Suprapubic skin (tissue), 3 donors: ENCODE data around the gene HOXB2.

ENCODE experiments used
- EP300 ChIP-seq: sonication (generic); formaldehyde crosslinking; IDR thresholded peaks from one replicate; pipeline ENCODE4 v1.6.1; 2017; ENCODE audit warnings: antibody characterized with exemption
- POLR2A ChIP-seq, 2 donors: fragments of 450-650 bp; IDR thresholded peaks; one replicate each; pipeline ENCODE4 v1.6.1; 2017; ENCODE audit warnings: antibody characterized with exemption in 2 of 2, mild to moderate bottlenecking in 2 of 2, moderate library complexity in 2 of 2
- TF ChIP-seq, protein P1 (sequence below), 2 donors: fragments of 200-600 bp in 1 of 2; fragments of 450-650 bp in 1 of 2; sonication (generic) in 1 of 2; IDR thresholded peaks; one replicate each; pipeline ENCODE4 v1.5.1; 2016 to 2019; ENCODE audit warnings: antibody characterized with exemption in 2 of 2, mild to moderate bottlenecking in 1 of 2, moderate library complexity in 1 of 2

DNA sequence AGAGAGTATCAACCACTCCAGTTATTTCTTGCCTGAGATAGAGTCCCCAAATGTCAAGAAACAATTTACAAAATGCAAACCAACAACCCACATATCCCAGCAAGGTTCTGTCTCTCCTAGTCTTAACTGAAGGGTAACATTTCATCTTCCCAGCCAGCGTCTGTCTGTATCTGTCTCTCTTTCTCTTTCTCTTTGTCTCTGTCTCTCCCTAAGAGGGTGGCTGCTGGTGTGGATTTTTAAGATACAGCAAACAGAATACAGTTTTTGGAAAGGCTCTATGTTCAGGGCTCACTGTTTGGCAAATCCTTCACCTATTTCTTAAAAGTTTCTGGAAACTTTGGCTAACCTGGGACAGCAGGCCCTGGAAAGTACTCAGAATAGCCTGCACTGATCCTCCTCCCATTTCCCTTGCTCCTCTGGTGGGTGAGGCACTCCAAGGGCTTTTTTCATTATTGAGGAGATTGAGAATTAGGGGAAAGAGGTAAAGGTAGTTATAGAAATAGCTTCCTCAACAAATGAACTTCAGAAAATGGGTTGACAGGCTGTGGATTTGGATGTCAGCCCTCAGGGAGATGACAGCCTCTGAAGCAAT lies 27.0 kb upstream of the HOXB2 start:
- TF ChIP-seq POLR2A (IDR thresholded peaks at IDR 0.05) (no peak), EP300 (no peak)
- TF ChIP-seq, protein P1, sequence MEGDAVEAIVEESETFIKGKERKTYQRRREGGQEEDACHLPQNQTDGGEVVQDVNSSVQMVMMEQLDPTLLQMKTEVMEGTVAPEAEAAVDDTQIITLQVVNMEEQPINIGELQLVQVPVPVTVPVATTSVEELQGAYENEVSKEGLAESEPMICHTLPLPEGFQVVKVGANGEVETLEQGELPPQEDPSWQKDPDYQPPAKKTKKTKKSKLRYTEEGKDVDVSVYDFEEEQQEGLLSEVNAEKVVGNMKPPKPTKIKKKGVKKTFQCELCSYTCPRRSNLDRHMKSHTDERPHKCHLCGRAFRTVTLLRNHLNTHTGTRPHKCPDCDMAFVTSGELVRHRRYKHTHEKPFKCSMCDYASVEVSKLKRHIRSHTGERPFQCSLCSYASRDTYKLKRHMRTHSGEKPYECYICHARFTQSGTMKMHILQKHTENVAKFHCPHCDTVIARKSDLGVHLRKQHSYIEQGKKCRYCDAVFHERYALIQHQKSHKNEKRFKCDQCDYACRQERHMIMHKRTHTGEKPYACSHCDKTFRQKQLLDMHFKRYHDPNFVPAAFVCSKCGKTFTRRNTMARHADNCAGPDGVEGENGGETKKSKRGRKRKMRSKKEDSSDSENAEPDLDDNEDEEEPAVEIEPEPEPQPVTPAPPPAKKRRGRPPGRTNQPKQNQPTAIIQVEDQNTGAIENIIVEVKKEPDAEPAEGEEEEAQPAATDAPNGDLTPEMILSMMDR (IDR thresholded peaks at IDR 0.05): no peak
